ENCODE measurements around the gene ACTR1B.
"Not testable (repeated sequence)": the region's sequence is repeated elsewhere in the genome, so short reads cannot be mapped to it uniquely, and the experiment has no call there.

Gene ACTR1B

GRCh38 chr2:97608745-97609144 lies 55.1 kb downstream of the ACTR1B start:
- not testable (repeated sequence) for DNase-seq

Measured in CD4-positive, alpha-beta T cell treated with Interleukin-10 for 1 hour (primary cell).